ENCODE data around the gene LGSN. TPM values are rescaled to one million over a fixed set of nuclear protein-coding genes. Genes with fewer than 3 reads are reported as not detected.

Gene LGSN
- total and polyA plus RNA-seq, 2 of the 8 experiments (the other 6 are each of a cell fraction or from before 2014, with no cell fraction given) = 0.08 TPM; not detected in 1

- TF ChIP-seq, protein P1, sequence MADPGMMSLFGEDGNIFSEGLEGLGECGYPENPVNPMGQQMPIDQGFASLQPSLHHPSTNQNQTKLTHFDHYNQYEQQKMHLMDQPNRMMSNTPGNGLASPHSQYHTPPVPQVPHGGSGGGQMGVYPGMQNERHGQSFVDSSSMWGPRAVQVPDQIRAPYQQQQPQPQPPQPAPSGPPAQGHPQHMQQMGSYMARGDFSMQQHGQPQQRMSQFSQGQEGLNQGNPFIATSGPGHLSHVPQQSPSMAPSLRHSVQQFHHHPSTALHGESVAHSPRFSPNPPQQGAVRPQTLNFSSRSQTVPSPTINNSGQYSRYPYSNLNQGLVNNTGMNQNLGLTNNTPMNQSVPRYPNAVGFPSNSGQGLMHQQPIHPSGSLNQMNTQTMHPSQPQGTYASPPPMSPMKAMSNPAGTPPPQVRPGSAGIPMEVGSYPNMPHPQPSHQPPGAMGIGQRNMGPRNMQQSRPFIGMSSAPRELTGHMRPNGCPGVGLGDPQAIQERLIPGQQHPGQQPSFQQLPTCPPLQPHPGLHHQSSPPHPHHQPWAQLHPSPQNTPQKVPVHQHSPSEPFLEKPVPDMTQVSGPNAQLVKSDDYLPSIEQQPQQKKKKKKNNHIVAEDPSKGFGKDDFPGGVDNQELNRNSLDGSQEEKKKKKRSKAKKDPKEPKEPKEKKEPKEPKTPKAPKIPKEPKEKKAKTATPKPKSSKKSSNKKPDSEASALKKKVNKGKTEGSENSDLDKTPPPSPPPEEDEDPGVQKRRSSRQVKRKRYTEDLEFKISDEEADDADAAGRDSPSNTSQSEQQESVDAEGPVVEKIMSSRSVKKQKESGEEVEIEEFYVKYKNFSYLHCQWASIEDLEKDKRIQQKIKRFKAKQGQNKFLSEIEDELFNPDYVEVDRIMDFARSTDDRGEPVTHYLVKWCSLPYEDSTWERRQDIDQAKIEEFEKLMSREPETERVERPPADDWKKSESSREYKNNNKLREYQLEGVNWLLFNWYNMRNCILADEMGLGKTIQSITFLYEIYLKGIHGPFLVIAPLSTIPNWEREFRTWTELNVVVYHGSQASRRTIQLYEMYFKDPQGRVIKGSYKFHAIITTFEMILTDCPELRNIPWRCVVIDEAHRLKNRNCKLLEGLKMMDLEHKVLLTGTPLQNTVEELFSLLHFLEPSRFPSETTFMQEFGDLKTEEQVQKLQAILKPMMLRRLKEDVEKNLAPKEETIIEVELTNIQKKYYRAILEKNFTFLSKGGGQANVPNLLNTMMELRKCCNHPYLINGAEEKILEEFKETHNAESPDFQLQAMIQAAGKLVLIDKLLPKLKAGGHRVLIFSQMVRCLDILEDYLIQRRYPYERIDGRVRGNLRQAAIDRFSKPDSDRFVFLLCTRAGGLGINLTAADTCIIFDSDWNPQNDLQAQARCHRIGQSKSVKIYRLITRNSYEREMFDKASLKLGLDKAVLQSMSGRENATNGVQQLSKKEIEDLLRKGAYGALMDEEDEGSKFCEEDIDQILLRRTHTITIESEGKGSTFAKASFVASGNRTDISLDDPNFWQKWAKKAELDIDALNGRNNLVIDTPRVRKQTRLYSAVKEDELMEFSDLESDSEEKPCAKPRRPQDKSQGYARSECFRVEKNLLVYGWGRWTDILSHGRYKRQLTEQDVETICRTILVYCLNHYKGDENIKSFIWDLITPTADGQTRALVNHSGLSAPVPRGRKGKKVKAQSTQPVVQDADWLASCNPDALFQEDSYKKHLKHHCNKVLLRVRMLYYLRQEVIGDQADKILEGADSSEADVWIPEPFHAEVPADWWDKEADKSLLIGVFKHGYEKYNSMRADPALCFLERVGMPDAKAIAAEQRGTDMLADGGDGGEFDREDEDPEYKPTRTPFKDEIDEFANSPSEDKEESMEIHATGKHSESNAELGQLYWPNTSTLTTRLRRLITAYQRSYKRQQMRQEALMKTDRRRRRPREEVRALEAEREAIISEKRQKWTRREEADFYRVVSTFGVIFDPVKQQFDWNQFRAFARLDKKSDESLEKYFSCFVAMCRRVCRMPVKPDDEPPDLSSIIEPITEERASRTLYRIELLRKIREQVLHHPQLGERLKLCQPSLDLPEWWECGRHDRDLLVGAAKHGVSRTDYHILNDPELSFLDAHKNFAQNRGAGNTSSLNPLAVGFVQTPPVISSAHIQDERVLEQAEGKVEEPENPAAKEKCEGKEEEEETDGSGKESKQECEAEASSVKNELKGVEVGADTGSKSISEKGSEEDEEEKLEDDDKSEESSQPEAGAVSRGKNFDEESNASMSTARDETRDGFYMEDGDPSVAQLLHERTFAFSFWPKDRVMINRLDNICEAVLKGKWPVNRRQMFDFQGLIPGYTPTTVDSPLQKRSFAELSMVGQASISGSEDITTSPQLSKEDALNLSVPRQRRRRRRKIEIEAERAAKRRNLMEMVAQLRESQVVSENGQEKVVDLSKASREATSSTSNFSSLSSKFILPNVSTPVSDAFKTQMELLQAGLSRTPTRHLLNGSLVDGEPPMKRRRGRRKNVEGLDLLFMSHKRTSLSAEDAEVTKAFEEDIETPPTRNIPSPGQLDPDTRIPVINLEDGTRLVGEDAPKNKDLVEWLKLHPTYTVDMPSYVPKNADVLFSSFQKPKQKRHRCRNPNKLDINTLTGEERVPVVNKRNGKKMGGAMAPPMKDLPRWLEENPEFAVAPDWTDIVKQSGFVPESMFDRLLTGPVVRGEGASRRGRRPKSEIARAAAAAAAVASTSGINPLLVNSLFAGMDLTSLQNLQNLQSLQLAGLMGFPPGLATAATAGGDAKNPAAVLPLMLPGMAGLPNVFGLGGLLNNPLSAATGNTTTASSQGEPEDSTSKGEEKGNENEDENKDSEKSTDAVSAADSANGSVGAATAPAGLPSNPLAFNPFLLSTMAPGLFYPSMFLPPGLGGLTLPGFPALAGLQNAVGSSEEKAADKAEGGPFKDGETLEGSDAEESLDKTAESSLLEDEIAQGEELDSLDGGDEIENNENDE (IDR thresholded peaks at IDR 0.05; ENCODE audit: insufficient replicate concordance, low read length) = no peak
- TF ChIP-seq RBBP5 (IDR thresholded peaks at IDR 0.05; ENCODE audit: borderline replicate concordance, low read depth, low read length) (no peak), POLR2A (IDR thresholded peaks at IDR 0.05; ENCODE audit: control extremely low read depth in 1 of 2, low read depth in 2 of 2, low read length in 2 of 2) (no peak), ASH2L (IDR thresholded peaks at IDR 0.05; ENCODE audit: low read length) (no peak), EZH2 (IDR thresholded peaks at IDR 0.05; ENCODE audit: low read depth, low read length, severe bottlenecking) (no peak), EP300 (IDR thresholded peaks at IDR 0.05; ENCODE audit: borderline replicate concordance in 1 of 2, low read depth in 2 of 2, low read length in 2 of 2) (no peak), YY1 (IDR thresholded peaks at IDR 0.05; ENCODE audit: low read depth, low read length) (no peak), PHF8 (conservative IDR thresholded peaks at IDR 0.05; ENCODE audit: low read depth, low read length) (no peak), CBX5 (IDR thresholded peaks at IDR 0.05; ENCODE audit: low read depth, low read length) (no peak), CREB1 (IDR thresholded peaks at IDR 0.05) (no peak)
- TF ChIP-seq, protein P2, sequence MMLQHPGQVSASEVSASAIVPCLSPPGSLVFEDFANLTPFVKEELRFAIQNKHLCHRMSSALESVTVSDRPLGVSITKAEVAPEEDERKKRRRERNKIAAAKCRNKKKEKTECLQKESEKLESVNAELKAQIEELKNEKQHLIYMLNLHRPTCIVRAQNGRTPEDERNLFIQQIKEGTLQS (IDR thresholded peaks at IDR 0.05; ENCODE audit: insufficient read depth, low read depth, low read length) = no peak
These were observed 33.5 kb upstream of the LGSN start (continued) for GRCh38 chr6:63353286-63353630.

Measured in H1 (cell line).